GM18951 (cell line): ENCODE data around the gene PCDHA1.

Experiments used
- POLR2A ChIP-seq: IDR thresholded peaks from 4 replicates; pipeline ENCODE4 v1.6.1; 2011; ENCODE audit warnings: mild to moderate bottlenecking; ENCODE audit not compliant: insufficient read length, insufficient read depth; ENCODE audit errors: extremely low read depth
- in situ Hi-C: fragments of 300-500 bp; cut with MboI; formaldehyde crosslinking; loops from one replicate; pipeline ENCODE4 v1.12.0; 2022; ENCODE audit warnings: low sequenced_read_pairs, mixed read lengths, inconsistent platforms; ENCODE audit not compliant: unreplicated experiment

Gene PCDHA1

DNA sequence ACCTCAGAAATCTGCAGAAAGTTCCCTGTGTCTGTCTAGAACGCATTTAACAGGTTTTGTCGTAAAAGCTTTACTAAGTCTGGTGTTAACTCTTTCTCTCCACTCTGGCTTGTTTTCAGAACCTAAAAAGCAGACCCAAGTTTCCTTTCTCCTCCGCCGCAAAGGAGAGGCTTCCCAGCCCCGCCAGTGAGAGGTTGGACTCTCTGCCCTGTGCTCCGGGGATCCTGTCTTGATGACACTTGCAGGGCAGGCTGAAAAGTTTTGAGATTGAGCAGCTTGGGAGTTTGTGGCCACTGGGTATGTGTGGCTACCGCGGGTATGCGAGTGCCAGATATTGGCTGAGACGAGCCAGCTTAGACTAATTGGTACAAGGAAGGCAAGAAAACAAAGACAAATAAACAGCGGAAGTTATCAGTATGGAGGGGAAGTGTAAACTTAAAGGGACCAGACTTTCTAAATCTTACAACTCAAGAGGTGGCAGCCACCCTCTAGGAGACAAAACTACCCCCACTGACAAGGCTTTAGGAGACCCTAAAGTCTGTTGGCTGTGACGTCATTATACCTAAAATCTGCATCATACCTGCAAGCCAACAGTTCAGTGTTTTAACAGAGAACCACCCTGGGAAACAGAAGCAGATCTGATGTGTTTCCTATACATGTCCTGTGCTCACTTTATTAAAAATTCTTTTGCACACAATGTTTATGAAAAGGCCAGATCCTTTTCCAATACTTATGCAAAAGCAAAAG, 224.3 kb downstream of the PCDHA1 start:
- TF ChIP-seq POLR2A = no peak
- in situ Hi-C loops = no loop called here

DNA sequence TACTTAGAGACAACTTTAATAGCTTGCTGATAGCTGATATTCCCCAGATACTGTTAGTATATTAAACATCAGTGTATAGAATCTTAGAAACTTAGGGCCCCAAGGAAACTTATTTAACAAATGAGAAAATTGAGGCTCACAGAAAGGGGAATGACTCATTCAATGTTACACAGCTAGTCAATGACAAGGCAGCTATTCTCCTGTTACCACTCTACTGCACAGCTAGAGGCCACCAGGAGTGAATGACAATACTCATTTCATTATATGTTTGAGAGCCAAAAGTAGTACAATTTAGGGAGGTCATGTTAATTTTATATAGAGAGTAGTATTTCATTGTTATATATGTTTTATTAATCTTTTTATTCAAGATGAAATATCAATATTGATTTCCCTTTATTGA, 232.0 kb downstream of the PCDHA1 start:
- in situ Hi-C loops = no loop called here
- no peak for TF ChIP-seq POLR2A

DNA sequence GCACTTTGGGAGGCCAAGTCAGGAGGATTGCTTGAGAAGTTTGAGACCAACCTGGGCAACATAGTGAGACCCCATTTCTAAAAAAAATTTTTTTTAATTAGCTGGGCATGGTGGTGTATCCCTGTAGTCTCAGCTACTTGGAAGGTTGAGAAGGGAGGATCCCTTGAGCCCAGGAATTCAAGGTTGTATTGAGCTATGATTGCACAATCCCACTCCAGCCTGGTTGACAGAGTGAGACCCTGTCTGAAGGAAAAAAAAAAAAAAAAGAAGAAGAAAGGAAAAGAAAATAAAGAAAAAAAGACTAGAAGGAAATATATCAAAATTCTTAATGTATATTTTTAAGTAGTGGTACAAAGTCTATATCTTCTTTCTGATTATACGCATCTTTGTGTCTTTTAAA, 236.4 kb downstream of the PCDHA1 start:
- no peak for TF ChIP-seq POLR2A
- in situ Hi-C loops = no loop called here

DNA sequence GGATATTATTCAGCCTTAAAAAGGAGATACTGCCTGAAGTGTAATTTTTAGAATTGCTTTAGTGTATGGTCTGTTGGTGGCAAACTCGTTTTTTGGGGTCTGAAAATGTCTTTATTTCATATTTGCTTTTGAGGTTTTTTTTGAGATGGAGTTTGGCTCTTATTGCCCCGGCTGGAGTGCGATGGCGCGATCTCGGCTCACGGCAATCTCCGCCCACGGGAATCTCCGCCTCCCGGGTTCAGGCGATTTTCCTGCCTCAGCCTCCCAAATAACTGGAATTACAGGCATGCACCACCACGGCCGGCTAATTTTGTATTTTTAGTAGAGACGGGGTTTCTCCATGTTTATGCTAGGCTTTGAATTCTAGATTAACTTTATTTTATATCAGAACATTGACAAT, 245.1 kb downstream of the PCDHA1 start:
- no peak for TF ChIP-seq POLR2A
- in situ Hi-C loops = no loop called here

DNA sequence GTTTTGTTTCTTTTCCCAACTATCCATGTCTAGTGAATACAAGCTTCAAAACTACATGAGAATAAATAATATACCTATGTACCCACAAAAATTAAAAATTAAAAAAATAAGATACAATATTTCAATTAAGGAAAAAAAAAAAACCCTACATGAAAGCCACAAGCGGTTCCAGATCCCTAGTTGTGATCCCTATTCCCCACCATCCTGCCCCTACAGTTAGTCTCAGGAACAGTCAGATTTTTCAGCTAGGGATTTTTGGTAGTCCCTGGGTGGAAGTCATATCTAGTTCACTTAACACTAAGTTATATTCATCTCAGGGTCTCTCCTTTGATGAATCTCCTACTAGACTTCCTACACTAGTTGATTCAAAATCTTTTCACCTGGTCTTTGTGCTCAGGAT, 246.7 kb downstream of the PCDHA1 start:
- in situ Hi-C loops = no loop called here
- TF ChIP-seq POLR2A = no peak

DNA sequence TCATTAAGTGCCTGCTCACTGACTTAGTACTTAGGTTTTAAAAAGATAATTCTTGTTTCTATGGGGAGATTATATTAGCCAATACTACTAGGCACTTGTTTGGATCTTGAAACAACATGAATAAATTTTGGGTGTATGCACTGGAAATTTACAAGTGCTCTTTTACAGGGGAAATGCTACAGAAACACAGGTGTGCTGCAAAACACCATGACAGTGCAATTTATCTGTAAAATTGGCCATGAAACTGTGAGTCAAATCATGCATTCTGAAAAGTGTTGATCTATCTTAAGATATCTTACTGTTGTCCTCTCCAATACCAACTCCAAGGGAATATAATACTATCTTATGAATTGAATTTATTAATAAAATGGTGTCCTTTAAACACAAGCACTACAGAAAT, 253.1 kb downstream of the PCDHA1 start:
- TF ChIP-seq POLR2A = no peak
- in situ Hi-C loops = no loop called here

DNA sequence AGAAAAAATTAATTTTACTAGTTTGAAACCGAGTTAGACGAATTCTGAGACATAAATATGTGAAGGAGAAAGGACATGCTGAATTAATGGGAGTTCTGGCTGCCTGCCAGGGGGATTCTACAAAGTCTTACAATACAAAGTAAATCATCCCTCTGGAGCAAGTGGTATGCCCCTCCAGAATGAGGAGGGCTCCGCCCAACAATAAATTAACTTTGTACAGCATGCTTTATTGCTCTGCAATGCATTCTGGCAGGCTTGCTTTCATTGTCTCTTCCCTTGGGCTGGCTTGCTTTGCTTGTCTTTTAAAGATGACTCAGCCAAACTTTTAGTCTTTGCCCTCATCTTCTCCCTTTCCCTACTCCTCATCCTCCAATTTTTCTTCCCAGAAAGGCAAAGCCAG, 253.6 kb downstream of the PCDHA1 start:
- no peak for TF ChIP-seq POLR2A
- in situ Hi-C loops = no loop called here

DNA sequence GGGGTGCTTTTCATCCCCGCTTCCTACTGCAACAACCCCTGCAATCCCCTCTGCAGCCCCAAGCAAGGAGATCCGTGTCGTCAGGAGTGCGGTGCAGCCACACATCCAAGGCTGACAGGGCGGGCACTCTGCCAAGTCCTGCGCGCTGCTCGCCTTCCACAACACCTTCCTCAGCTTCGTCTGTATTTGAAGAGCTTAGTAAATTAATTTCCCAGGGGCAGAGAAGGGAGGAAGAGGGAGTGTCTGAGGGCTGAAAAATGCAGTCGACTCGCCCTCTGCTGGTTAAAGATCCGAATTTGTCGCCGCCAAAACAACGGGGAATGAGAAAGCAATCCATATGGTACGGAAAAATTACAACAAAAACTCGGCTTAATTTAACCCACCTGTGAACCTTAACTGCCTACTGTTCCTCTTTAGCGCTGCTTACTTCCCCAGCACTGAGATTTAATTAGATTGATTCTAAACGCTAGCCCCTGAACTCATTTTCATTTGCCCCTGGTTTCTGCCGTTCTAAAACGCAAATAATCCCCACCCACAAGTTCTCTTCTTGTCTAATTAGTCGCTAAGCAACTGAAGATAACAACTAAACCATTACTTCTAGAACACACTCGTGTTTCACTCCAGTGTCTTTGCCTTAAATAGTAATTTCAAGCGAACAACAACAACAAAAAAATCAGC, 254.3 kb downstream of the PCDHA1 start:
- no peak for TF ChIP-seq POLR2A
- in situ Hi-C loops = no loop called here

DNA sequence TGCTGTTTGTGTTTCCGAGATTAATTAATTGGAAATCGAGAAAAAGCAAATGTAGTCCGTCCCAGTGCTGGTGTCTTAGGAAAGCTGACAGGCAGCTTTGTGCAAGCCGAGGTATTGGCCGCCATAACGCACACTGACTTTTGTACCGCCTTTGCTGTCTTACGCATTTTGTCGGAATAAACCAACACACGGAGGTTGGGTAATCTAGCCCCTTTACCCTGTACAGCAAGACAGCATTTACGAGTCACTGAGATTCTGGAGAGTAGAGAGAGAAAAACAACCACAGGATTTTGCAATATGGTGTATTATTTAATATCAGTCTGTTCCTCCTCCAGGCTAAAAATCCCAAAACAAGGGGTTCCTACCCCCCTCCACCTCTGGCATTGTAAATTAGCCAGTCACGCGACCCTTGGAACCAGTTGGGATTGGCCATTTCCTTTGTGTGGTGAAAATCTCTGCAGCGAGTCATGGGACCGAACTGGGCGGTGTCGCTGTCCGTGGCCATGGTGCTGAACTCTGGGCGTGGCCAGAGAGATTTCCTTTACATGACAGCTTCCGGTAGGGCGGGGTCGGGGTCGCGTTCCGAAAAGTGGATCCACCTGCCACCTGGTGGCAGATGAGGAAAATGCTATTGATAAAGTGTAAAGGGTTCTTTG, 255.0 kb downstream of the PCDHA1 start:
- no peak for TF ChIP-seq POLR2A
- in situ Hi-C loops = no loop called here

DNA sequence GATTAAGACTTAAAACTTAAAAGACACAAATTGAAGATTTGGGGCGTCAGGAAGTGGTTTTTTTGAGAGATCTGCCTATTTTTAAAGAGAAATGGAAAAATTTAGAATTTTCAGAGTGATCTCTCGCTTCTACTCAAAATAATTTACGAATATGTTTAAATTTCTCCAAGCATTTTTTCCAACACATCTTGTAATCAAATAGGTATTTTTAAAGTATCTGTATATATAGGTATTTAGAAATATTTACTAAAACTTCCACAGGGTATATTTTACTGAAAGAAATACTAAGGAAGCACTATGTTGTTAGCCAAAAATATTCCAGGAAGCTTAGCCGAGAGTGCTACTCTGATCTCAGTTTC, 255.5 kb downstream of the PCDHA1 start:
- in situ Hi-C loops = no loop called here
- no peak for TF ChIP-seq POLR2A

DNA sequence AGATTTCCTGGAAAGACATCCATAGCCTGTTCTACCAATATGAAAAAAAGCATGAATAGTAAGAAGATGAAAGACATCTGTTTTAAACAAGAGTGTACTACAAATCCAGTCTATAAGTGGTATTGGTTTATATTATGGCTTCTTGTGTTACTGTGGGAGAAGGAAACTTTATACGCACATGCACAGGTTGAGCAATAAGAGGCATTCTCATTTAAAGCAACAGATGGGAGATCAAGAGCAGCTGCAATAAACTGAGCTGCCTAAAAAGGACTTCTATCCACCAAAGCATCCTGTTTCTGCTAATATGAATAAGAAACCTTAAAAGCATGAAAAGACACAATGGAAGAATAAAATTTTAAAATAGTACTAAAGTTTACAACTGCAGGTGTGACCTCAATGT, 256.6 kb downstream of the PCDHA1 start:
- TF ChIP-seq POLR2A = no peak
- in situ Hi-C loops = no loop called here

DNA sequence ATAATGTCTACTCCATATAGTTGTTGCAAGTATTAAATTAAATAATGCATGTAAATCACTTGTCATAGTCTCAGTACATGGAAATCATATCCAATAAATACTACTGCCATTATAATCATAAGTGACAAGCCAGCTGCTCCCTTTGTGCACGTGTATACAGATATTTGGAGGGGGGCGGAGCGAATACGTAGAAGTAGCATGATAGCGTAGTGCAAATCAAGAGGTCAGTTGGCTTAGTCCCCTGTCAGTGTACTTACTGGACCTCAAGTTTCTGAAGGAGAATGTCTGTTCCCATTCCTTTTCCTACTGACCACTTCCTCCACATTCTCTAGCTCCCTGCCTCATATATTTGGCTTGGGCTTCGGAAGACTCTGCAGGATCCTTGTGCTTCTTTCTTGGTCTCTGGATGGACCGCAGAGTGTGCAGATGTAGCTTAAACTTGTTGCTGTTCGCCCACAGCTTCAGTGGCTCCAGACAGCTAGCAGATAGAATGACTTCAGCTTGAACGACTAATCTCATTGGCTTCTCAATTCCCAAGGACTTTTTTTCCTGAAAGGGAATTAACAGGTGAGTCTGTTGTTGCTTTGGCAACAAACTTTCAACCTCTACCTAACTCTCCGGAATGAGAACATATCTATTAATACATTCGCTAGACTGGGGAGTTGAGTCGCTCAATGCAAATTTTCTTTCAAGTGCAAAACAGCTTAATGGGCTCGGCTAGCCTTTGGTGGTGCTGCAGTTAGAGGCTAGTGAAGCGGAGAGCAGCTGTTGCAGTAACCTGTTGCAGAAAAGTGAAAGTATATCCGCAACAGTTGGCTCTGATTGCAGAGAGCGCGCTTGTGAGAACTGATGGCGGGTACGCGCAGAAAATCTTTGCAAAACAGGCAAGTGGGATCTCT, 264.9 kb downstream of the PCDHA1 start, which contains the start of gene PCDHB1:
PCDHB1 (plus strand) TSS at position 753 of the 899 bp plus-strand sequence; CDS start at position 850, 97 bp downstream.
- TF ChIP-seq POLR2A = no peak

DNA sequence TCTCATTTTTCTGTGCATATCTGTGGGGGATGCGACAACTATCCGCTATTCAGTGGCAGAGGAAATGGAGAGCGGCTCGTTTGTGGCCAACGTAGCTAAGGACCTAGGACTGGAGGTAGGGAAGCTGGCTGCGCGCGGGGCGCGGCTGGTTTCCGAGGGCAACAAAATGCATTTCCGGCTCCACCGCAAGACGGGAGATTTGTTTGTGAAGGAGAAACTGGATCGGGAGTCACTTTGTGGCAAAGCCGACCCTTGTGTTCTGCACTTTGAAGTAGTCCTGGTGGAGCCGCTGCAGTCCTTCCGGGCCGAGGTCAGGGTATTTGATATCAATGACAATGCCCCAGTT, 265.6 kb downstream of the PCDHA1 start:
- in situ Hi-C loops = no loop called here
- no peak for TF ChIP-seq POLR2A

More for the DNA sequence above, 264.9 kb downstream of the PCDHA1 start, which contains the start of gene PCDHB1:
- in situ Hi-C loops = no loop called here
